Measurements from ENCODE around the gene GALNT1.

GRCh38 chr18:35533916-35534405, 47.6 kb upstream of the GALNT1 start:
- TF ChIP-seq RFX5 (IDR thresholded peaks at IDR 0.05; ENCODE audit: low read depth, low read length) (no peak), MAFK (IDR thresholded peaks at IDR 0.05; ENCODE audit: low read depth, low read length) (no peak), CTCF (conservative IDR thresholded peaks at IDR 0.05; ENCODE audit: low read depth, low read length) (no peak), POLR2A (IDR thresholded peaks at IDR 0.05; ENCODE audit: low read depth, low read length) (no peak), MAZ (IDR thresholded peaks at IDR 0.05; ENCODE audit: borderline replicate concordance, low read depth, low read length) (no peak)
